GM12872 (cell line): ENCODE data around the gene NCKAP5L.

Experiments used
- TF ChIP-seq, protein P1 (sequence below): IDR thresholded peaks from 3 replicates; pipeline ENCODE4 v1.5.1; 2011; ENCODE audit warnings: low read depth, mild to moderate bottlenecking, low read length, moderate library complexity; ENCODE audit not compliant: insufficient read depth

The NCKAP5L gene

DNA sequence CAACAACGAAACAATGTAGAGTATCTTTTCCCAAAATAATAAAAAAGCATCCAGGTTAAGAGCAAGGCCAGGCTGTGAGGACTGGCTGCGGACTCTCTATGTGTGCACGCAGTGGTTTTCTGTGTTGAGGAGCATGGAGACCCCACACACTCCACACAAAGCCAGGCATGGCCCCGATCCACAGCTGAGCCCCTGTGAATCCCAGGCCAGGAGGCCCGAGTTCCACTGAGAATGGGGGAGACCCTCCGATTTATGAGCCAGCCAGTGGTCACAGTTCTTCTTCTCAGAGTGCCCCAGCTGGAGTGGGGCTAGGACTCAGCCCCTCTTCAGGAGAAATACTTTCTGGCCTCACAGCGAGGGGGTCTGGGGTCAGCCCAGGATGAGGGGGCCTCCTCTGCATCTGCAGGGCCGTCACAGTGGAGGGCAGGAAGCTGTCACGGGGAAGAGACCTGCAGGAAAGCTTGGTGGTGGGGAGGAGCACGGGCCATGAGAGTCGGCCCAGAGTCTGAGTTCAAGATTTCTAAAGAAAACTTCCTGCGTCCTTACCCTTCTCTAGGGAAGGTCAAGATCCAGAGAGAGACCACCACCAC is 20.1 kb downstream of the NCKAP5L start:
- TF ChIP-seq, protein P1, sequence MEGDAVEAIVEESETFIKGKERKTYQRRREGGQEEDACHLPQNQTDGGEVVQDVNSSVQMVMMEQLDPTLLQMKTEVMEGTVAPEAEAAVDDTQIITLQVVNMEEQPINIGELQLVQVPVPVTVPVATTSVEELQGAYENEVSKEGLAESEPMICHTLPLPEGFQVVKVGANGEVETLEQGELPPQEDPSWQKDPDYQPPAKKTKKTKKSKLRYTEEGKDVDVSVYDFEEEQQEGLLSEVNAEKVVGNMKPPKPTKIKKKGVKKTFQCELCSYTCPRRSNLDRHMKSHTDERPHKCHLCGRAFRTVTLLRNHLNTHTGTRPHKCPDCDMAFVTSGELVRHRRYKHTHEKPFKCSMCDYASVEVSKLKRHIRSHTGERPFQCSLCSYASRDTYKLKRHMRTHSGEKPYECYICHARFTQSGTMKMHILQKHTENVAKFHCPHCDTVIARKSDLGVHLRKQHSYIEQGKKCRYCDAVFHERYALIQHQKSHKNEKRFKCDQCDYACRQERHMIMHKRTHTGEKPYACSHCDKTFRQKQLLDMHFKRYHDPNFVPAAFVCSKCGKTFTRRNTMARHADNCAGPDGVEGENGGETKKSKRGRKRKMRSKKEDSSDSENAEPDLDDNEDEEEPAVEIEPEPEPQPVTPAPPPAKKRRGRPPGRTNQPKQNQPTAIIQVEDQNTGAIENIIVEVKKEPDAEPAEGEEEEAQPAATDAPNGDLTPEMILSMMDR, result no peak

DNA sequence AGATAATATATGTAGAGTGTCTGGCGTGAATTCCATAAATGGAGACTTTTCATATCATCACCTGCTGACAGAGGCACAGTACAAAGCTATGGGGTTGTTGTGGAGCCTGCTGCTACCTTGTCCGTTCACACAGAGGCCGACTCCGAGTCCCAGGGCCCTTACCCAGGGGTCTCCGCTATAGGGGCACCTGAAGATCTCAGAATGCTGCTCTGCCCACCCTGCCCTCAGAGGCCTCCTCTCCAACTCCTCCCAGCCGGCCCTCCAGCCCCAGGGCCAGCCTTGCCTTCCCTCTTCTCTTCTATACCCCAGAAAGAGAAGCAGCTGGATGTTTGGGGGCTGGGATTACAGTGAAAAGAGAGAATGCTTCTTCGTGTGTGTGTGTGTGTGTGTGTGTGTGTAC is 21.3 kb downstream of the NCKAP5L start:
- TF ChIP-seq, protein P1, result no peak

DNA sequence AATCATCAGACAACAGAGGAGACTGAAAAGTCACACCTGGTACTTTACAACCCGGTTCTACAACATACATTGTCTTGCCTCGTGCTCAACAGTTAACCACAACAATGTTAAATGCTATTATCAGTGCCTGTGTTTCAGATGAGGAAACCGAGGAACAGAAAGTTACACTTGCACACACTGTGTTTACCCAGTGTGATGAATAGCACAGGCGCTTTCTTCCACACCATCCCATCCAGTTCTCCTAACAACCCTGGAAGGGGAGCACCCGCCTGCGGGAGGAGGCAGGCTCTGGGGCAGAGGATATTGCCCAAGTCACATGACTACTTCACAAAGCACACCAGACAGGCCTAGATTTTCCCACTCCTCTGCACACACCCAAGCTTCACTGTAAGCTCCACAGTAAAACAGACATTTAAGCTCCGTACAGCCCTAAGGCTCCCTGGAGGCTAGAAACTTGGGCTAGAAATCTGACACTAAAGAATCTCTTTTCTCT is 21.8 kb downstream of the NCKAP5L start:
- TF ChIP-seq, protein P1, result no peak

DNA sequence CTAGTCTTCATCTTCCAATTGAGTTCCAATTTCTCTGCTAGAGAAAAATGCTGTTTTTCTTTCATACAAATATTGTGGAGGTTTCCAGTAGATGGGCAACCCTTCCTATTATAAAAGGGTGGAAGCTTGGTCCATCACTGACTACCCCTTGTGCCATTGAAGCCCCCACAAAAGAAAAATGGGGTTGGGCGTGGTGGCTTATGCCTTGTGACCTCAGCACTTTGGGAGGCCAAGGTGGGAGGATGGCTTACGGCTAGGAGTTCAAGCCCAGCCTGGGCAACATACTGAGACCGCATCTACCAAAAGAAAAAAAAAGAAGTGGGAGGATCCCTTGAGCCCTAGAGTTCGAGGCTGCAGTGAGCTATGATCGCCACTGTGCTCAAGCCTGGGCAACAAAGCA is 22.8 kb downstream of the NCKAP5L start:
- TF ChIP-seq, protein P1, result no peak

DNA sequence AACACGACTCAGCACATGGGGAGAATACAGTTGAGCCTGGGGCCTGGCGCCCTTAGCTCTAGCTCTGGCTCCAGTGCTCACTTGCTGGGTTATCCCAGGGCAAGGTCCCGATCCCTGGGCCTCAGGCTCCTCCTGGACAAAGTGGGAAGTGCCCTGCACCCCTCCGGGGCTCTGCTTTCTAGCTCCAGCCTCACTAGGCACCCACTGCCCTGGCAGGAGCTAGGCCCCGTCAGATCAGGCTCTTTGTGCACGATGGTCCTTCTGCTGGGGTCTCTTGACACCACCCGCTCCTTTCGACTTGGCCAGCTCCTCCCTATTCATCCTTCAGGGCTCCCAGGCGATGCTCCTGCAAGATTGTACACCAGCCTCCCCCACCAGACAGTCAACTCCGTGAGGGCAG is 23.4 kb downstream of the NCKAP5L start:
- TF ChIP-seq, protein P1, result no peak

DNA sequence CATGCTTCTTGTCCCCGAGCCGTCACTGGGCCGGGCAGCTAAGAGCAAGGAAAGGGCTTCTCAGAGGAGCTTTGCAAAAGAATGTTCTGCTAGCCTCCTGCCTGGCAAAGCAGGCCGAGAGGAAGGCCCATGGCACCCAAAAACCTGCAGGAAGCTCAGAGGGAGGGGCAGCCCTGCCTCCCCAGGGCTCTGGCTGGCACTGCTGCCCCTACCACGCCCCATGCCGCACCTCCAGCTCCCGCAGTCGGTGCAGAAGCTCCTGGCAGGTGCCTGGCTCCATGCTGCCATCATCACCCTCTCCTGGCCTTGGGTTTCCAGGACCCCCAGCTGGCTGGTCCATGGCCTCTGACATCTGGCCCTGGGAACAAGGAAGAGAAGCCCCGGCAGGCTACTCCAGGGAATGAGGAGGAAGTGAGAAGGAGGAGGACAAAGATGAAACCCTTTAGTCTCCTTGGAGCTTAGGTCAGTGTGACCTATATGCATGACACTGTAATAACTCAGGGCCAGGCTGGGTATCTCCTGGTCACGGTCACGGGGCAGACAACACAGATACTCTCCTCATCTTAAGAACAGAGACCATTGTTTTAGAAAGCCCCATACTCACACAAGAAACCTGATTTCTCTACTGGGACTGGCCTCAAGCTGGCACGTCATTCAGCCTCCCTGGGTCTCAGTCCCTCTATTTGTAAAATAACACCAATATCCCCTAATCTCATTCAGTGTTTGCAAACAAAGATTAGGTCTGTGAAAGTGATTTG is 24.3 kb downstream of the NCKAP5L start:
- TF ChIP-seq, protein P1, result no peak

DNA sequence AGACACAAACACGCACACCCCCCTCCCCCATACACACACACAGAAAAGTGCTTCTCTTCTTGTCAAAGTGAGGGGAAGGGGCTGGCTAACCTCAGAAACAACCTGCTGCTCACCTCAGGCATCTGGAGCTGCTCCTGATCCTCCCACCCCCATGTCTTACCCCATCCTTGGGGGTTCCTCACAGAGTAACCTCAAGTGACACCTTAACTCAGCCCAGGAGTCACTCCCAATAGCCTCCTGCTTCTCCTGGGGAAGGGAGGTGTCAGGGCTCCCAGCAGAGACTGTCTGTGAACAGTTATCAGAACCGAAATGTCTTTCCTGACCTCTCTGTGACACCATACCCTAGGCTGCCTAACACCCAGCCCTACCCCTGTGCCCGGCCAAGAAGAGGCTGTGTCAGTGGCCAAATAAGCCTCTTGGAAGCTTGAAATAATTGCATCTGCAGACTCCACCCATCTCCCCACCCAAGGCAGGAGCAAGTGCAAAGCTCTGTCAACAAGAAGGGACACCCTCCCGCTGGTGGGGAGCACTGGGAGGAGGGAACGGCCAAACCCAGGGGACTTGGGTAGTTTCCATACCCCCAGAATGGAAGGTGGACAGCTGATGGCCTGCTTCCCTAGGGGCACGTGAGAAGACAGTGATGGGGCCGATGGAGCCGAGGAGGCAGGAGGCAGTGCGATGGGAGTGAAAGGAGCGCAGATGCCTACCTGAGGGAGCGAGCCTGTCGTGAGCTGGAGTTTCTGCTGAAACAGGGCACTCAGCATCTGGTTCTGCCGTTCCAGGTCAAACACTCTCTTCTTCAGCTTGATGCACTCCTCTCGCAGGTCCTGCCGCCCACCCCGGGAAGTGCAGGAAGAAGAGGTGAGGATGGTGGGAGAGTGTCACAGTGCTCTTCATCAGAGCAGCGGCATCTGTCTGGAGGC is 26.8 kb downstream of the NCKAP5L start:
- TF ChIP-seq, protein P1, result no peak
